ENCODE data around the gene ESPNL.
"Not testable (repeated sequence)": the region's sequence is repeated elsewhere in the genome, so short reads cannot be mapped to it uniquely, and the experiment has no call there.

The ESPNL gene

GRCh38 chr2:238160206-238161129 is 60.3 kb downstream of the ESPNL start:
- DNase-seq: peak; percentile 32

- DNase-seq: no peak
These were observed 61.3 kb downstream of the ESPNL start for GRCh38 chr2:238161291-238162051.

- no peak for DNase-seq
These were observed 62.2 kb downstream of the ESPNL start for GRCh38 chr2:238162251-238162845.

GRCh38 chr2:238162846-238163441 is 62.8 kb downstream of the ESPNL start:
- DNase-seq: peak; percentile 40

- no peak for DNase-seq
These were observed 63.5 kb downstream of the ESPNL start for GRCh38 chr2:238163481-238164198.

GRCh38 chr2:238164906-238165287 is 64.8 kb downstream of the ESPNL start:
- no peak for DNase-seq

GRCh38 chr2:238165288-238165921 is 65.3 kb downstream of the ESPNL start:
- DNase-seq: no peak

GRCh38 chr2:238166391-238167343 is 66.5 kb downstream of the ESPNL start:
- no peak for DNase-seq

- DNase-seq: no peak
These were observed 67.2 kb downstream of the ESPNL start for GRCh38 chr2:238167344-238167715.

GRCh38 chr2:238167761-238168160 is 67.6 kb downstream of the ESPNL start:
- DNase-seq: peak; percentile 40

- DNase-seq: no peak
These were observed 68.3 kb downstream of the ESPNL start for GRCh38 chr2:238168196-238169047.

- peak; percentile 96 for DNase-seq
These were observed 69.0 kb downstream of the ESPNL start for GRCh38 chr2:238169048-238169707.

- peak; percentile 98 for DNase-seq
These were observed 69.6 kb downstream of the ESPNL start for GRCh38 chr2:238169708-238170251.

- DNase-seq: no peak
These were observed 70.4 kb downstream of the ESPNL start for GRCh38 chr2:238170386-238171071.

GRCh38 chr2:238171072-238171431 is 70.9 kb downstream of the ESPNL start:
- not testable (repeated sequence) for DNase-seq

GRCh38 chr2:238171575-238172187 is 71.5 kb downstream of the ESPNL start:
- no peak for DNase-seq

- no peak for DNase-seq
These were observed 72.3 kb downstream of the ESPNL start for GRCh38 chr2:238172439-238172838.

GRCh38 chr2:238173692-238174091 is 73.6 kb downstream of the ESPNL start:
- DNase-seq: no peak

Measured in fibroblast of skin of right biceps (primary cell).